ENCODE data around the gene MYCN.

Gene MYCN

DNA sequence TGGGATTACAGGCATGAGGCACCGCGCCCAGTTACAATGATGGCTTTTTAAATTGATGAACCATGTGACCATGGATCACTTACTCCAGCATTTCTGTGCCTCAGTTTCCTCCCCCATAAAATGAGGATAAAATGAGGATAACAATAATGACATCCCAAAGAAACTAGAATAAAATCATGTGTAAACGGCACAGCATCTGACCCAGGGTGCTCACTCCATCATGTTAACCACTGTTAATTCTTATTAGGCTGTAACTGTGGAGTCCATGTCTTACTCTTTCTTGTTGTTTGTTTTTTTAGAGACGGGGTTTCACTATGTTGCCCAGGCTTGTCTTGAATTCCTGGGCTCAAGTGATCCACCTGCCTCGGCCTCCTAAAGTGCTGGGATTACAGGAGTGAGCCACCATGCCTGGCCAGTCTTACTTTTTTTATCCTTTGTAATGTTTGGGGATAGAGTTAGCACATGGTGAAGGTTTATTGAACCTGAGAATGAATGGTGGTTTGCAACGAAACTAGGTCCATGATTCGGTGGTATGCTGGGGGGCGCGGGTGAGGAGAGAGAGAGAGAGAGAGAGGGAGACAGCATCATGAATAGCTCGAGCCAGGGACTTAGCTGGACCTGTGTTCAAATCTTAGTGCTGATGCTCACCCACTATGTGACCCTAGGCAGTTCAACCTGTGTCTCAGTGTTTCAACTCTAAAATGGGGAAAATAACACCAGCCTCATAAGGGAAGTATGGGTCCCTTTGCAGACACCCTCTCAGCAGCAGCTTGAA is 52.3 kb downstream of the MYCN start:
- in situ Hi-C loops (cut with MboI; ENCODE audit: low sequenced_read_pairs), result no loop called here

DNA sequence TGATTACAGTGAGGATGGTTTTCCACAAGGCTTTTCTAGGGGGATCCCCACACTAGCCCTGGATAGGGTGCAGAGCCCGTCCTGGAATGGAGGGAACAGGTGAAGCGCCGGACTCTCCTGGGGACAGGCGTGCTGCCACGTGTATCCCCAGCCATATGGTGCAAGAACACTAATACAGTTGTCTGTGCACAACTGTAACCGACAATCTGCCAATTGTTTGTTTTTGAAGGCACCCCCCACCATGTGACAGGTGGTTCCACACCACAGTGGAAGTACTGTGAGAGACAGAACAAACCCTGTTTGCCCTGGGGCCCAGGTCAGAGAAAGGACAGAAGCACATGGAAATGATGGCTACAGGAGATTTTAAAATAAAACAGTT is 52.9 kb downstream of the MYCN start:
- in situ Hi-C loops (cut with MboI; ENCODE audit: low sequenced_read_pairs), result no loop called here

DNA sequence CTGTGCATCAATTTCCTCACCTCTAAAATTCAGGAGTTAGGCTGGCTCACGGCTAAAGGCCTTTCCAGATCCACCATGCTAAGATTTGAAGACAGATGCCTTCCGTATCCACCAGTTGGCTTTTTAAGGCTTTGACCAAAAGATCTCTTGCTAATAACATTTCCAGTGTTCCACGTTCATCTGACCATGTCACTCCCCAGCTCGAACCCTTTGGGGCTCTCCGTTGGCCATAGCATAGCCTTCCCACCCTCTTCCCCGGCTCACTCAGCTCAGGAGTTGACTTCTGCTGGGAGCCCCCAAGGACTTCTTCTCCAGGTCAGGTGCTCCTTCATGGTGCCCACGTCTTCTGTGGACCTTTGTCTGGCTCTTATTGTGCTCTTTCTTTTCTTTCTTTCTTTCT is 53.3 kb downstream of the MYCN start:
- in situ Hi-C loops (cut with MboI; ENCODE audit: low sequenced_read_pairs), result no loop called here

DNA sequence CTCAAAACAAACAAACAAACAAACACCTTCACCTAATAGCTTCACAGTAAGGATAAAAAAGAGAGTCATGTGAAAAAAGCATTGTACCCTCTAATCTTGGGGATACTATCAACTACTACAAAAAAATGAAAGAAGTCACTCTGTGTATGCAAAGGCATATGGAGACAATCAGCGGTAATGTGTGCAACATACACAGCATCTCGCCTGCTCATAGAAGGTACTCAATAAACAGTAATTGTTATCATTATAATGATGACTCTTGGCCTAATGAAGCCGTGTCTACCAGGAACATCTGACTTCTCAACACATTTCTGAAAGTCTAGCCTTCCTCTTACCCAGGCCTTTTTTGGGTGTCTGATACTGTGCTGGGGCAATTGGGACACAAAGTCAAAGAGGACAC is 55.3 kb downstream of the MYCN start:
- in situ Hi-C loops (cut with MboI; ENCODE audit: low sequenced_read_pairs), result no loop called here

All from HL-60/S4 (cell line).